NOMO-1 treated with dmso at 0.1 percent for 144 hours (cell line): ENCODE data around the gene BCL2L11.

Source experiments
- DNase-seq: peaks from one replicate; lab custom pipeline; 2025; ENCODE audit not compliant: unreplicated experiment; lab: John Stamatoyannopoulos, UW

Gene BCL2L11

GRCh38 chr2:111117598-111118480 lies 2.9 kb upstream of the BCL2L11 start:
- peak; percentile 34 for DNase-seq

- DNase-seq: no peak
These were observed 2.2 kb upstream of the BCL2L11 start for GRCh38 chr2:111118481-111118980.

GRCh38 chr2:111118981-111119821 lies 1.5 kb upstream of the BCL2L11 start:
- DNase-seq: peak; percentile 9

GRCh38 chr2:111119822-111120252 lies 877 bp upstream of the BCL2L11 start:
- DNase-seq: no peak

GRCh38 chr2:111121028-111121827 lies 514 bp downstream of the BCL2L11 start:
- DNase-seq: peak; percentile 33

- peak; percentile 82 for DNase-seq
These were observed 1.3 kb downstream of the BCL2L11 start for GRCh38 chr2:111121828-111122630.

GRCh38 chr2:111122631-111123421 lies 2.1 kb downstream of the BCL2L11 start:
- DNase-seq: peak; percentile 41

- DNase-seq: no peak
These were observed 3.0 kb downstream of the BCL2L11 start for GRCh38 chr2:111123751-111124150.

GRCh38 chr2:111126581-111126980 lies 5.9 kb downstream of the BCL2L11 start:
- no peak for DNase-seq

GRCh38 chr2:111127351-111127750 lies 6.6 kb downstream of the BCL2L11 start:
- DNase-seq: no peak

GRCh38 chr2:111128096-111128495 lies 7.4 kb downstream of the BCL2L11 start:
- DNase-seq: no peak

GRCh38 chr2:111133603-111134002 lies 12.9 kb downstream of the BCL2L11 start:
- no peak for DNase-seq

GRCh38 chr2:111134055-111134454 lies 13.3 kb downstream of the BCL2L11 start:
- DNase-seq: no peak

GRCh38 chr2:111135237-111135909 lies 14.7 kb downstream of the BCL2L11 start:
- DNase-seq: no peak

- DNase-seq: no peak
These were observed 15.2 kb downstream of the BCL2L11 start for GRCh38 chr2:111135910-111136297.

GRCh38 chr2:111138839-111139238 lies 18.1 kb downstream of the BCL2L11 start:
- DNase-seq: no peak

GRCh38 chr2:111139637-111140317 lies 19.1 kb downstream of the BCL2L11 start:
- no peak for DNase-seq

GRCh38 chr2:111140815-111141214 lies 20.1 kb downstream of the BCL2L11 start:
- DNase-seq: no peak
